ENCODE results near the gene BPIFB6.

GRCh38 chr20:33091693-33092092, 60.2 kb downstream of the BPIFB6 start:
- TF ChIP-seq CTCF (IDR thresholded peaks at IDR 0.05 in 8 of 11, conservative IDR thresholded peaks at IDR 0.05 in 3 of 11) (no peak), POLR2AphosphoS5 (IDR thresholded peaks at IDR 0.05) (no peak)
